SKM-1 treated with dmso at 0.1 percent for 144 hours (cell line): ENCODE results near the gene FGFBP2.

Experiments used
- DNase-seq: peaks from one replicate; lab custom pipeline; 2025; ENCODE audit not compliant: unreplicated experiment; lab: John Stamatoyannopoulos, UW

FGFBP2 gene

GRCh38 chr4:15963001-15963451 lies at the start of gene FGFBP2:
TSS of gene FGFBP2 (minus strand) at chr4:15963175. CDS start at chr4:15963129, 46 bp downstream.
- peak; percentile 16 for DNase-seq

- DNase-seq: no peak
Measured at GRCh38 chr4:16011173-16011572, 48.2 kb upstream of the FGFBP2 start.

GRCh38 chr4:16009153-16009552 lies 46.2 kb upstream of the FGFBP2 start:
- no peak for DNase-seq

GRCh38 chr4:16007471-16008095 lies 44.6 kb upstream of the FGFBP2 start:
- no peak for DNase-seq

- DNase-seq: no peak
Measured at GRCh38 chr4:16006771-16007446, 43.9 kb upstream of the FGFBP2 start.

GRCh38 chr4:16005676-16006075 lies 42.7 kb upstream of the FGFBP2 start:
- DNase-seq: no peak

GRCh38 chr4:16001484-16001858 lies 38.5 kb upstream of the FGFBP2 start:
- DNase-seq: peak; percentile 83

GRCh38 chr4:16000708-16001483 lies 37.9 kb upstream of the FGFBP2 start:
- DNase-seq: no peak

GRCh38 chr4:15996773-15997172 lies 33.8 kb upstream of the FGFBP2 start:
- no peak for DNase-seq

GRCh38 chr4:15995826-15996225 lies 32.9 kb upstream of the FGFBP2 start:
- DNase-seq: no peak

GRCh38 chr4:15992167-15992485 lies 29.2 kb upstream of the FGFBP2 start:
- peak; percentile 43 for DNase-seq

- no peak for DNase-seq
Measured at GRCh38 chr4:15990570-15991285, 27.8 kb upstream of the FGFBP2 start.

GRCh38 chr4:15989424-15989823 lies 26.4 kb upstream of the FGFBP2 start:
- no peak for DNase-seq

- no peak for DNase-seq
Measured at GRCh38 chr4:15988222-15988621, 25.2 kb upstream of the FGFBP2 start.

GRCh38 chr4:15986907-15987306 lies 23.9 kb upstream of the FGFBP2 start:
- DNase-seq: no peak

- DNase-seq: no peak
Measured at GRCh38 chr4:15983610-15984009, 20.6 kb upstream of the FGFBP2 start.

GRCh38 chr4:15982842-15983524 lies 20.0 kb upstream of the FGFBP2 start:
- no peak for DNase-seq

- DNase-seq: no peak
Measured at GRCh38 chr4:15976456-15977447, 13.8 kb upstream of the FGFBP2 start.

- no peak for DNase-seq
Measured at GRCh38 chr4:15971068-15971801, 8.3 kb upstream of the FGFBP2 start.
